ENCODE measurements around the gene DGKB.

GRCh38 chr7:14734839-14735321, 167.7 kb downstream of the DGKB start:
- TF ChIP-seq CTCF (IDR thresholded peaks at IDR 0.05; ENCODE audit: control extremely low read depth in 1 of 3, insufficient read depth in 1 of 3, low read depth in 1 of 3, low read length in 3 of 3) (peak; percentile 50 to 64 (median 59)), POLR2A (IDR thresholded peaks at IDR 0.05; ENCODE audit: control extremely low read depth in 1 of 2, low read depth in 2 of 2, low read length in 2 of 2) (no peak), JUN (IDR thresholded peaks at IDR 0.05; ENCODE audit: low read depth, low read length) (no peak), KDM1A (IDR thresholded peaks at IDR 0.05; ENCODE audit: borderline replicate concordance, low read length) (no peak), RFX5 (IDR thresholded peaks at IDR 0.05; ENCODE audit: borderline replicate concordance, low read depth, low read length) (no peak), MAFK (IDR thresholded peaks at IDR 0.05; ENCODE audit: low read depth, low read length) (no peak), EZH2 (IDR thresholded peaks at IDR 0.05; ENCODE audit: low read depth, low read length, severe bottlenecking) (no peak), BACH1 (IDR thresholded peaks at IDR 0.05; ENCODE audit: low read length) (no peak), CREB1 (IDR thresholded peaks at IDR 0.05) (no peak), SIN3A (conservative IDR thresholded peaks at IDR 0.05 in 1 of 2, IDR thresholded peaks at IDR 0.05 in 1 of 2; ENCODE audit: low read depth in 1 of 2, low read length in 2 of 2) (no peak), RAD21 (IDR thresholded peaks at IDR 0.05 in 1 of 2, conservative IDR thresholded peaks at IDR 0.05 in 1 of 2; ENCODE audit: low read depth in 2 of 2, low read length in 2 of 2) (peak; percentile 62 to 73)

Data from H1 (cell line).